NCI-H345 treated with DMSO at 0.1 percent for 48 hours (cell line): ENCODE results near the gene TNFRSF6B.
A peak's percentile ranks its signal among the peaks of the same experiment; 100 is the strongest.
"Not testable (repeated sequence)": the region's sequence is repeated elsewhere in the genome, so short reads cannot be mapped to it uniquely, and the experiment has no call there.

Experiments
- DNase-seq: peaks from one replicate; lab custom pipeline; 2025; ENCODE audit not compliant: unreplicated experiment; lab: John Stamatoyannopoulos, UW

TNFRSF6B gene

GRCh38 chr20:63706027-63706695 is 9.7 kb downstream of the TNFRSF6B start:
- no peak for DNase-seq

- DNase-seq = no peak
Measured at GRCh38 chr20:63706852-63707557, 10.6 kb downstream of the TNFRSF6B start.

- peak; percentile 89 for DNase-seq
Measured at GRCh38 chr20:63707558-63708300, 11.3 kb downstream of the TNFRSF6B start, which contains the start of the genes ARFRP1 and ZGPAT. Gene ARFRP1, minus strand, starts transcription at chr20:63707976. Its CDS starts 885 bp downstream, at chr20:63707091. Gene ZGPAT, plus strand, starts transcription at chr20:63708039. Its CDS starts 542 bp downstream, at chr20:63708581.

- DNase-seq = no peak
Measured at GRCh38 chr20:63708301-63709148, 12.1 kb downstream of the TNFRSF6B start.

- DNase-seq = no peak
Measured at GRCh38 chr20:63709149-63709527, 12.7 kb downstream of the TNFRSF6B start.

GRCh38 chr20:63711085-63711645 is 14.7 kb downstream of the TNFRSF6B start:
- DNase-seq = no peak

- no peak for DNase-seq
Measured at GRCh38 chr20:63712191-63712590, 15.7 kb downstream of the TNFRSF6B start.

- no peak for DNase-seq
Measured at GRCh38 chr20:63714858-63715257, 18.4 kb downstream of the TNFRSF6B start.

GRCh38 chr20:63718996-63719395 is 22.5 kb downstream of the TNFRSF6B start:
- DNase-seq = no peak

- DNase-seq = not testable (repeated sequence)
Measured at GRCh38 chr20:63722967-63723622, 26.6 kb downstream of the TNFRSF6B start.

- not testable (repeated sequence) for DNase-seq
Measured at GRCh38 chr20:63730189-63730733, 33.8 kb downstream of the TNFRSF6B start.

- DNase-seq = no peak
Measured at GRCh38 chr20:63731410-63731809, 35.0 kb downstream of the TNFRSF6B start.

GRCh38 chr20:63732118-63733095 is 36.0 kb downstream of the TNFRSF6B start:
- DNase-seq = no peak

GRCh38 chr20:63733117-63733516 is 36.7 kb downstream of the TNFRSF6B start:
- no peak for DNase-seq

GRCh38 chr20:63733579-63734081 is 37.2 kb downstream of the TNFRSF6B start:
- no peak for DNase-seq

- DNase-seq = no peak
Measured at GRCh38 chr20:63734111-63734945, 37.9 kb downstream of the TNFRSF6B start.
